K562 (cell line): ENCODE data around the gene TECTA. TPM values are rescaled to one million over a fixed set of nuclear protein-coding genes. Genes with fewer than 3 reads are reported as not detected.

Experiments
- ATAC-seq: fragments of 200-7000 bp; cut with Tn5 transposase; 3 replicates; pipeline ENCODE4 v1.9.1; 2020; ENCODE audit warnings: moderate library complexity
- BruUV-seq: library from RNA; stranded (reverse); fragments of 400-500 nt; replicated peaks from 2 replicates; lab custom pipeline; 2021; lab: Mats Ljungman, UMichigan
- CTCF ChIA-PET: fragments of 300-600 bp; formaldehyde crosslinking; extraction: SDS; loops from one replicate; lab custom pipeline; 2021; ENCODE audit warnings: low intra/inter-chr PET ratio; lab: Yijun Ruan, JAX
- POLR2A ChIA-PET: fragments of 300-600, 350-650 bp; sonication (Branson Sonifier 250); formaldehyde crosslinking; extraction: SDS; loops from one replicate; lab custom pipeline; 2021; ENCODE audit warnings: antibody characterized with exemption, inconsistent platforms; lab: Yijun Ruan, JAX
- DNase-seq, 4 experiments: peaks; one replicate each; pipeline versions ENCODE4 v3.0.0 to v3.0.0-alpha.2; 2011 to 2018; ENCODE audit warnings: low spot score in 3 of 4, mixed read lengths in 3 of 4; ENCODE audit errors: extremely low read depth in 1 of 4
- FAIRE-seq: peaks from 2 replicates; lab custom pipeline; 2011; peaks lifted over from hg19 to GRCh38; lab: Jason Lieb, UNC
- H2AFZ ChIP-seq: 2 replicates; pipeline ENCODE4 v1.6.0; 2011; ENCODE audit warnings: low read depth, low read length, control low read depth, inconsistent platforms
- H3K27ac ChIP-seq: fragments of 200-600 bp; 3 replicates; pipeline ENCODE4 v1.8.0; 2011; ENCODE audit warnings: low read depth, mild to moderate bottlenecking, control low read depth, inconsistent platforms, low read length, moderate library complexity, mixed read lengths; ENCODE audit errors: extremely low read depth
- H3K27me3 ChIP-seq, 2 experiments: fragments of 300-600 bp in 1 of 2; 2 replicates in 1 of 2; 3 replicates in 1 of 2; pipeline versions ENCODE4 v1.6.0 to v1.8.0; 2011; ENCODE audit warnings: inconsistent platforms in 2 of 2, low read length in 2 of 2, mild to moderate bottlenecking in 1 of 2, mixed read lengths in 1 of 2, moderate library complexity in 1 of 2; ENCODE audit not compliant: control insufficient read depth in 2 of 2, insufficient read depth in 2 of 2
- H3K36me3 ChIP-seq: fragments of 300-600 bp; 3 replicates; pipeline ENCODE4 v1.8.0; 2011; ENCODE audit warnings: mild to moderate bottlenecking, low read length, inconsistent platforms; ENCODE audit not compliant: control insufficient read depth, insufficient read depth
- H3K4me1 ChIP-seq, 2 experiments: fragments of 200-600 bp in 1 of 2; replicated peaks in 1 of 2; 2 replicates in 1 of 2; 3 replicates in 1 of 2; pipeline versions ENCODE4 v1.5.1 to v1.8.0; 2011; ENCODE audit warnings: inconsistent platforms in 2 of 2, low read length in 2 of 2, mild to moderate bottlenecking in 1 of 2, mixed read lengths in 1 of 2, moderate library complexity in 1 of 2; ENCODE audit not compliant: control insufficient read depth in 2 of 2, insufficient read depth in 2 of 2
- H3K4me2 ChIP-seq: 2 replicates; pipeline ENCODE4 v1.6.1; 2011; ENCODE audit warnings: low read length, control low read depth, inconsistent platforms, mixed read lengths; ENCODE audit not compliant: insufficient read depth
- H3K4me3 ChIP-seq: fragments of 200-600 bp; sonication (generic), shearing (Covaris generic); 2 replicates; pipeline ENCODE4 v1.5.1; 2016; ENCODE audit warnings: control low read depth, inconsistent platforms
- H3K79me2 ChIP-seq: fragments of 200-600 bp; 3 replicates; pipeline ENCODE4 v1.8.0; 2011; ENCODE audit warnings: low read length, inconsistent platforms; ENCODE audit not compliant: control insufficient read depth, insufficient read depth
- H3K9ac ChIP-seq, 2 experiments: 2 replicates each; pipeline versions ENCODE4 v1.6.0 to v1.6.1; 2011; ENCODE audit warnings: low read depth in 2 of 2, low read length in 2 of 2, control low read depth in 1 of 2, inconsistent platforms in 1 of 2, mild to moderate bottlenecking in 1 of 2, mixed read lengths in 1 of 2; ENCODE audit not compliant: insufficient read depth in 1 of 2
- H3K9me1 ChIP-seq: one replicate; pipeline ENCODE4 v1.6.0; 2011; ENCODE audit warnings: inconsistent platforms, mild to moderate bottlenecking, low read length, moderate library complexity; ENCODE audit not compliant: control insufficient read depth, insufficient read depth
- H3K9me3 ChIP-seq: replicated peaks from 2 replicates; pipeline ENCODE4 v1.5.1; 2011; ENCODE audit warnings: low read depth, low read length, inconsistent platforms; ENCODE audit not compliant: control insufficient read depth, insufficient read depth
- H4K20me1 ChIP-seq: replicated peaks from 2 replicates; pipeline ENCODE4 v1.6.1; 2011; ENCODE audit warnings: low read length, inconsistent platforms, mixed read lengths; ENCODE audit not compliant: control insufficient read depth, insufficient read depth
- ARNT ChIP-seq, 2 experiments: fragments of 450-650 bp; IDR thresholded peaks; 2 replicates each; pipeline ENCODE4 v1.6.1; 2016; ENCODE audit warnings: mild to moderate bottlenecking in 1 of 2
- CBFB ChIP-seq: sonication (generic); formaldehyde crosslinking; IDR thresholded peaks from 2 replicates; pipeline ENCODE4 v1.4.0; 2020; ENCODE audit warnings: mild to moderate bottlenecking, missing genetic modification reagents
- CGGBP1 ChIP-seq: fragments of 250-450 bp; sonication (Bioruptor Pico); IDR thresholded peaks from 2 replicates; pipeline ENCODE4 v1.9.0; 2021; ENCODE audit warnings: mild to moderate bottlenecking
- EWSR1 ChIP-seq: fragments of 450-650 bp; IDR thresholded peaks from 2 replicates; pipeline ENCODE4 v1.6.1; 2018; ENCODE audit warnings: borderline replicate concordance, mild to moderate bottlenecking, low read depth, moderate library complexity; ENCODE audit not compliant: partially characterized antibody
- KAT7 ChIP-seq: sonication (generic); formaldehyde crosslinking; IDR thresholded peaks from 2 replicates; pipeline ENCODE4 v1.8.0; 2022; ENCODE audit warnings: missing genetic modification reagents, mild to moderate bottlenecking, borderline replicate concordance
- KHSRP ChIP-seq: fragments of 450-650 bp; IDR thresholded peaks from 2 replicates; pipeline ENCODE4 v1.6.1; 2017
- NUFIP1 ChIP-seq: fragments of 450-650 bp; IDR thresholded peaks from 2 replicates; pipeline ENCODE4 v1.6.1; 2018; ENCODE audit not compliant: partially characterized antibody
- OTX1 ChIP-seq: fragments of 450-650 bp; formaldehyde crosslinking; IDR thresholded peaks from 2 replicates; pipeline ENCODE4 v1.4.0; 2022; ENCODE audit warnings: mild to moderate bottlenecking
- SRF ChIP-seq, 2 experiments: fragments of 250-450, 450-650 bp in 1 of 2; sonication (Bioruptor Pico) in 1 of 2; sonication (generic) in 1 of 2; formaldehyde crosslinking; IDR thresholded peaks; 2 replicates each; pipeline versions ENCODE4 v1.5.0 to v1.5.1; 2020 to 2022; ENCODE audit warnings: mild to moderate bottlenecking in 1 of 2, missing genetic modification reagents in 1 of 2
- STAT5B ChIP-seq: fragments of 250-450 bp; sonication (Bioruptor Pico); IDR thresholded peaks from 2 replicates; pipeline ENCODE4 v1.8.0; 2021; ENCODE audit warnings: mild to moderate bottlenecking, inconsistent platforms
- U2AF2 ChIP-seq: fragments of 200-400 bp; formaldehyde crosslinking; optimal IDR thresholded peaks from 2 replicates; pipeline ENCODE3; 2017; ENCODE audit warnings: low read depth, mild to moderate bottlenecking, low read length
- ZNF140 ChIP-seq: fragments of 250-450 bp; sonication (Bioruptor Pico); IDR thresholded peaks from 2 replicates; pipeline ENCODE4 v1.8.0; 2021; ENCODE audit warnings: moderate library complexity, mild to moderate bottlenecking, inconsistent platforms
- ZNF143 ChIP-seq: sonication (generic); formaldehyde crosslinking; IDR thresholded peaks from 2 replicates; pipeline ENCODE4 v1.9.0; 2022; ENCODE audit warnings: mild to moderate bottlenecking, missing genetic modification reagents
- ZNF239 ChIP-seq: fragments of 250-450 bp; sonication (Bioruptor Pico); IDR thresholded peaks from 2 replicates; pipeline ENCODE4 v1.4.0; 2020; ENCODE audit warnings: mild to moderate bottlenecking
- ZNF316 ChIP-seq: fragments of 450-650 bp; IDR thresholded peaks from 2 replicates; pipeline ENCODE4 v1.6.1; 2016
- WGBS: fragments of 100-300 bp; shearing (Covaris generic); methylation state at CpG from one replicate; pipeline ENCODE4 v1.1.6; 2016; ENCODE audit warnings: low coverage, mixed read lengths; ENCODE audit not compliant: insufficient coverage; ENCODE audit errors: missing lambda C conversion rate; 5-methylcytosine and 5-hydroxymethylcytosine counted together
- in situ Hi-C: fragments of 300-500 bp; cut with MboI; formaldehyde crosslinking; loops from 4 replicates; pipeline ENCODE4 v1.15.0; 2018; ENCODE audit warnings: inconsistent platforms, mixed read lengths
- intact Hi-C: fragments of 100-400 bp; cut with micrococcal nuclease; formaldehyde crosslinking; loops from 2 replicates; pipeline ENCODE4 v1.14.2; 2022
- polyA plus RNA-seq, 8 experiments: library from polyadenylated mRNA; depleted of rRNA in 4 of 8; stranded (reverse) in 5 of 8; unstranded in 3 of 8; fragments of >200 nt; fragmentation: Nextera tagmentation in 2 of 8; fragmentation: Illumina TruSeq in 1 of 8; extraction: Ambion mirVana in 2 of 8; extraction: Trizol in 1 of 8; gene quantifications; 2 replicates each; pipeline versions ENCODE4 v1.2.1 to v1.2.3, GENCODE V29; 2011 to 2014; ENCODE audit warnings: inconsistent platforms in 1 of 8, missing spikeins in 1 of 8
- total RNA-seq, 7 experiments: library from RNA; depleted of rRNA in 6 of 7; stranded (reverse); fragments of >200 nt in 6 of 7; fragmentation: Illumina TruSeq in 2 of 7; extraction: Trizol in 2 of 7; gene quantifications; 2 replicates each; pipeline versions ENCODE4 v1.2.1 to v1.2.3, GENCODE V29; 2011 to 2021; ENCODE audit warnings: low replicate concordance in 1 of 7
- TF ChIP-seq, protein P1 (sequence below): sonication (generic); formaldehyde crosslinking; IDR thresholded peaks from 2 replicates; pipeline ENCODE4 v1.8.0; 2023; ENCODE audit warnings: mild to moderate bottlenecking, missing genetic modification reagents
- TF ChIP-seq, protein P2 (sequence below), 3 experiments: IDR thresholded peaks in 2 of 3; conservative IDR thresholded peaks in 1 of 3; 2 replicates each; pipeline ENCODE4 v1.5.1; 2011 to 2012; ENCODE audit warnings: low read length in 3 of 3, mild to moderate bottlenecking in 3 of 3, control low read depth in 2 of 3, improper control_type of control experiment in 1 of 3, inconsistent platforms in 1 of 3, low read depth in 1 of 3, mixed read lengths in 1 of 3, moderate library complexity in 1 of 3; ENCODE audit not compliant: insufficient read depth in 2 of 3
- TF ChIP-seq, protein P3 (sequence below): sonication (generic); IDR thresholded peaks from 2 replicates; pipeline ENCODE4 v1.6.1; 2016

TECTA gene
- total and polyA plus RNA-seq, 9 of the 15 experiments (the other 6 are each of a cell fraction or from before 2014, with no cell fraction given) = under 0.01 to 0.04 (median 0.03) TPM; not detected in 5

GRCh38 chr11:121131656-121132055 lies 30.6 kb downstream of the TECTA start (continued):
- no peak for TF ChIP-seq SRF (CRISPR knock-in tag; IDR thresholded peaks at IDR 0.05)
- TF ChIP-seq, protein P1, sequence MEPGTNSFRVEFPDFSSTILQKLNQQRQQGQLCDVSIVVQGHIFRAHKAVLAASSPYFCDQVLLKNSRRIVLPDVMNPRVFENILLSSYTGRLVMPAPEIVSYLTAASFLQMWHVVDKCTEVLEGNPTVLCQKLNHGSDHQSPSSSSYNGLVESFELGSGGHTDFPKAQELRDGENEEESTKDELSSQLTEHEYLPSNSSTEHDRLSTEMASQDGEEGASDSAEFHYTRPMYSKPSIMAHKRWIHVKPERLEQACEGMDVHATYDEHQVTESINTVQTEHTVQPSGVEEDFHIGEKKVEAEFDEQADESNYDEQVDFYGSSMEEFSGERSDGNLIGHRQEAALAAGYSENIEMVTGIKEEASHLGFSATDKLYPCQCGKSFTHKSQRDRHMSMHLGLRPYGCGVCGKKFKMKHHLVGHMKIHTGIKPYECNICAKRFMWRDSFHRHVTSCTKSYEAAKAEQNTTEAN = no peak
- TF ChIP-seq ZNF140 (CRISPR knock-in tag) = no peak
- no peak for TF ChIP-seq KHSRP
- no peak for TF ChIP-seq CBFB
- TF ChIP-seq NUFIP1 = no peak
- TF ChIP-seq ARNT (IDR thresholded peaks at IDR 0.05) = no peak
- TF ChIP-seq OTX1 = no peak

DNA sequence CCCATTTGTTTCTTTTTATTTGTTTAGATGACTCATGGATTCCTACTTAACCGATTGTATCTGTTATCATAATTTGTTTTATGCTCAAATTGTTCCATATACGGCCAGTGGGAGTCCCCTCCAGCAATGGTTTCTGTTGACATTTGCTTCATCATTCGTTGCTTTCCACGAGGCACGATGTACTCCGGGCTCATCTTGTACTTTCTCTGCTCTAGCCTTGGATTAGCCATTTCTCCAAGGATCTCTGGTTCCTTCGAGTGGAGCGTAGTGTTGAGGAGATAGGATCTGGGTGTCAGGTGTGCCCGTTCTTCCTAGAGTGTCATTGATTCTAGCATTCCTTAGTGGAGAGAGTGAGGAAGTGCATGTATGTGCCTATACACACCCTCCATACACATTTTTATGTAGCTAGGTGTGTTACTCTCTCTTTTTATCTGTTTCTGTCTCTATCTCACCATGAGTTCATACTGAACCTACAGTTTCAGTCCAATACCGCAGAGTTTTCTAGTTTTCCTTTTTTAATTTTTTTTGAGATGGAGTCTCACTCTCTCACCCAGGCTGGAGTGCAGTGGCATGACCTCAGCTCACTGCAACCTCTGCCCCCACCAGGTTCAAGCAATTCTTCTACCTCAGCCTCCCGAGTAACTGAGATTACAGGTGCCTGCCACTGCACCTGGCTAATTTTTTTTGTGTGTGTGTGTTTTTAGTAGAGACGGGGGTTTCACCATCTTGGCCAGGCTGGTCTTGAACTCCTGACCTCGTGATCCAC lies 31.4 kb downstream of the TECTA start:
- Histone ChIP-seq H3K27me3 (peaks cover 27 to 50% of the 10 kb centered on the region in 2 experiments), H3K79me2 (no peaks in the 10 kb centered on the region), H3K9ac (no peak overlapping the region), H3K9me3 (no peaks in the 10 kb centered on the region), H3K27ac (no peak overlapping the region), H3K36me3 (no peaks in the 10 kb centered on the region), H3K4me2 (no peak overlapping the region), H3K9me1 (no peaks in the 10 kb centered on the region), H3K4me3 (no peak overlapping the region), H3K4me1 (peaks cover 0 to 5% of the 10 kb centered on the region in 2 experiments; a peak in 1 of 5 replicates), H4K20me1 (no peaks in the 10 kb centered on the region), H2AFZ (no peak overlapping the region)
- CTCF ChIA-PET = no interaction called here
- no peak for FAIRE-seq
- 3% methylated on average over 13 of the region's 13 CpGs for WGBS
- DNase-seq = peak in 2 of 4 experiments; percentile 13 to 17
- no TSS peak for BruUV-seq
- POLR2A ChIA-PET = no interaction called here
- no peak for ATAC-seq
- intact Hi-C loops = no loop called here
- in situ Hi-C loops = no loop called here
- no peak for TF ChIP-seq ZNF316
- TF ChIP-seq U2AF2 = no peak
- no peak for TF ChIP-seq EWSR1
- no peak for TF ChIP-seq STAT5B (CRISPR knock-in tag)
- TF ChIP-seq, protein P2, sequence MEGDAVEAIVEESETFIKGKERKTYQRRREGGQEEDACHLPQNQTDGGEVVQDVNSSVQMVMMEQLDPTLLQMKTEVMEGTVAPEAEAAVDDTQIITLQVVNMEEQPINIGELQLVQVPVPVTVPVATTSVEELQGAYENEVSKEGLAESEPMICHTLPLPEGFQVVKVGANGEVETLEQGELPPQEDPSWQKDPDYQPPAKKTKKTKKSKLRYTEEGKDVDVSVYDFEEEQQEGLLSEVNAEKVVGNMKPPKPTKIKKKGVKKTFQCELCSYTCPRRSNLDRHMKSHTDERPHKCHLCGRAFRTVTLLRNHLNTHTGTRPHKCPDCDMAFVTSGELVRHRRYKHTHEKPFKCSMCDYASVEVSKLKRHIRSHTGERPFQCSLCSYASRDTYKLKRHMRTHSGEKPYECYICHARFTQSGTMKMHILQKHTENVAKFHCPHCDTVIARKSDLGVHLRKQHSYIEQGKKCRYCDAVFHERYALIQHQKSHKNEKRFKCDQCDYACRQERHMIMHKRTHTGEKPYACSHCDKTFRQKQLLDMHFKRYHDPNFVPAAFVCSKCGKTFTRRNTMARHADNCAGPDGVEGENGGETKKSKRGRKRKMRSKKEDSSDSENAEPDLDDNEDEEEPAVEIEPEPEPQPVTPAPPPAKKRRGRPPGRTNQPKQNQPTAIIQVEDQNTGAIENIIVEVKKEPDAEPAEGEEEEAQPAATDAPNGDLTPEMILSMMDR (IDR thresholded peaks at IDR 0.05 in 2 of 3, conservative IDR thresholded peaks at IDR 0.05 in 1 of 3; ENCODE audit: insufficient read depth in 2 of 3, low read depth in 1 of 3, low read length in 3 of 3) = no peak
- TF ChIP-seq ZNF143 (CRISPR knock-in tag) = no peak
- TF ChIP-seq, protein P3, sequence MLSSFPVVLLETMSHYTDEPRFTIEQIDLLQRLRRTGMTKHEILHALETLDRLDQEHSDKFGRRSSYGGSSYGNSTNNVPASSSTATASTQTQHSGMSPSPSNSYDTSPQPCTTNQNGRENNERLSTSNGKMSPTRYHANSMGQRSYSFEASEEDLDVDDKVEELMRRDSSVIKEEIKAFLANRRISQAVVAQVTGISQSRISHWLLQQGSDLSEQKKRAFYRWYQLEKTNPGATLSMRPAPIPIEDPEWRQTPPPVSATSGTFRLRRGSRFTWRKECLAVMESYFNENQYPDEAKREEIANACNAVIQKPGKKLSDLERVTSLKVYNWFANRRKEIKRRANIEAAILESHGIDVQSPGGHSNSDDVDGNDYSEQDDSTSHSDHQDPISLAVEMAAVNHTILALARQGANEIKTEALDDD = no peak
- TF ChIP-seq KAT7 = no peak
- TF ChIP-seq CGGBP1 (CRISPR knock-in tag) = no peak
- no peak for TF ChIP-seq ZNF239 (CRISPR knock-in tag)
